T-helper 9 cell (primary cell): ENCODE results near the gene ITSN1.
"Not testable (repeated sequence)": the region's sequence is repeated elsewhere in the genome, so short reads cannot be mapped to it uniquely, and the experiment has no call there.

Source experiments
- DNase-seq: peaks from one replicate; pipeline ENCODE4 v3.0.0-alpha.2; 2020

Gene ITSN1

GRCh38 chr21:33866826-33867225 is 224.5 kb downstream of the ITSN1 start:
- no peak for DNase-seq

- DNase-seq: not testable (repeated sequence)
Observed at GRCh38 chr21:33867868-33868267, 225.6 kb downstream of the ITSN1 start.

- no peak for DNase-seq
Observed at GRCh38 chr21:33869873-33870272, 227.6 kb downstream of the ITSN1 start.

- DNase-seq: no peak
Observed at GRCh38 chr21:33870768-33871167, 228.5 kb downstream of the ITSN1 start.

GRCh38 chr21:33871171-33871570 is 228.9 kb downstream of the ITSN1 start:
- DNase-seq: no peak

- DNase-seq: no peak
Observed at GRCh38 chr21:33872881-33873515, 230.7 kb downstream of the ITSN1 start.

GRCh38 chr21:33874161-33874560 is 231.9 kb downstream of the ITSN1 start:
- no peak for DNase-seq

- DNase-seq: no peak
Observed at GRCh38 chr21:33875026-33875695, 232.9 kb downstream of the ITSN1 start.

- DNase-seq: no peak
Observed at GRCh38 chr21:33878824-33879223, 236.5 kb downstream of the ITSN1 start.

- no peak for DNase-seq
Observed at GRCh38 chr21:33880626-33881025, 238.3 kb downstream of the ITSN1 start.

- no peak for DNase-seq
Observed at GRCh38 chr21:33881689-33882440, 239.6 kb downstream of the ITSN1 start.

- no peak for DNase-seq
Observed at GRCh38 chr21:33883118-33883517, 240.8 kb downstream of the ITSN1 start.

- DNase-seq: no peak
Observed at GRCh38 chr21:33884376-33885171, 242.3 kb downstream of the ITSN1 start.

- no peak for DNase-seq
Observed at GRCh38 chr21:33885172-33885514, 242.8 kb downstream of the ITSN1 start.

- DNase-seq: no peak
Observed at GRCh38 chr21:33886321-33886720, 244.0 kb downstream of the ITSN1 start.

- no peak for DNase-seq
Observed at GRCh38 chr21:33890187-33890586, 247.9 kb downstream of the ITSN1 start.

GRCh38 chr21:33892853-33893252 is 250.6 kb downstream of the ITSN1 start:
- DNase-seq: no peak

- no peak for DNase-seq
Observed at GRCh38 chr21:33893917-33894316, 251.6 kb downstream of the ITSN1 start.

- no peak for DNase-seq
Observed at GRCh38 chr21:33894736-33895288, 252.5 kb downstream of the ITSN1 start.

- no peak for DNase-seq
Observed at GRCh38 chr21:33895356-33895755, 253.1 kb downstream of the ITSN1 start.

- DNase-seq: no peak
Observed at GRCh38 chr21:33896691-33897090, 254.4 kb downstream of the ITSN1 start.

- DNase-seq: no peak
Observed at GRCh38 chr21:33897098-33897497, 254.8 kb downstream of the ITSN1 start.

- no peak for DNase-seq
Observed at GRCh38 chr21:33897739-33898138, 255.4 kb downstream of the ITSN1 start.
